HG03097 (cell line): ENCODE results near the gene ATP6V0A1.
"Not testable (repeated sequence)": the region's sequence is repeated elsewhere in the genome, so short reads cannot be mapped to it uniquely, and the experiment has no call there.

Experiments
- ATAC-seq: cut with Tn5 transposase; IDR thresholded peaks from one replicate; pipeline ENCODE4 v1.9.1; 2021; ENCODE audit not compliant: unreplicated experiment, low FRiP score

ATP6V0A1 gene

GRCh38 chr17:42555961-42556617 lies 97.4 kb downstream of the ATP6V0A1 start:
- ATAC-seq, result not testable (repeated sequence)

DNA sequence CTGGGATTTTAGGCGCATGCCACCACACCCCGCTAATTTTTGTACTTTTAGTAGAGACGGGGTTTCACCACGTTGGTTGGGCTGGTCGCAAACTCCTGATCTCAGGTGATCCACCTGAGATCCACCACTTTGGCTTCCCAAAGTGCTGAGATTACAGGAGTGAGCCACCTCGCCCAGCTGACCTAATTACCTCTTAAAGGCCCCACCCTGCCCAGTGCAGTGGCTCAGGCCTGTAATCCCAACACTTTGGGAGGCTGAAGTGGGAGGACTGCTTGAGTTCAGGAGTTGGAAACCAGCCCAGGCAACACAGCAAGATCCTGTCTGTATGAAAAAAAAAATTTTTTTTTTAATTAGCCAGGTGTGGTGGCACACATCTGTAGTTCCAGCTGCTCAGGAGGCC lies 100.4 kb downstream of the ATP6V0A1 start:
- ATAC-seq, result no peak

GRCh38 chr17:42560246-42560645 lies 101.6 kb downstream of the ATP6V0A1 start:
- ATAC-seq, result no peak

DNA sequence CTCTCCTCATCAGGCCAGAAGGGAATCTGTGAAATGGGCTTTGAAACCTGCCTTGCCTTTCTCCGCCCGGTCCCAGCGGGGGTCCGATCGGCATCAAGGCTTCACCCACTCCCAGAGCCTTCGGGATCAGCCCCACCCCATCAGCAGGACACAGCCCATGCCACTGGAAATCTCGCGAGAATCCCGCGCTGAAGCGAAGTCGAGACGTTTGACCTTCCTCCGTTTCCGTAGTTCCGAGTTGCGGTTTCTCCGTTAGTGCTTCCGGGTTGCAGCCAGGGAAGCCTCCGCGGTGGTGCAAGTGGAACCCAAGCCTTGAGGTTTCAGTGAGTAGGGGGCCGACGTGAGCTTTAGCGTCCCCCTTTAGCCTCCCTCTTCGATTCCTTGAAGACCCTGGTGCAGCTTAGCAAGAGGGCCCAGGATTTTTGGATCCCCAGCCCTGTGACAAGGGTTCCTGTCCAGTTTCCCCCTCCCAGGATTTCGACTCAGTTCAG lies 103.3 kb downstream of the ATP6V0A1 start, which contains the start of gene COASY:
Gene COASY, plus strand, starts transcription at position 252 of the 491 bp plus-strand sequence. CDS start 475 bp downstream, outside the sequence.
- peak; percentile 47 for ATAC-seq

DNA sequence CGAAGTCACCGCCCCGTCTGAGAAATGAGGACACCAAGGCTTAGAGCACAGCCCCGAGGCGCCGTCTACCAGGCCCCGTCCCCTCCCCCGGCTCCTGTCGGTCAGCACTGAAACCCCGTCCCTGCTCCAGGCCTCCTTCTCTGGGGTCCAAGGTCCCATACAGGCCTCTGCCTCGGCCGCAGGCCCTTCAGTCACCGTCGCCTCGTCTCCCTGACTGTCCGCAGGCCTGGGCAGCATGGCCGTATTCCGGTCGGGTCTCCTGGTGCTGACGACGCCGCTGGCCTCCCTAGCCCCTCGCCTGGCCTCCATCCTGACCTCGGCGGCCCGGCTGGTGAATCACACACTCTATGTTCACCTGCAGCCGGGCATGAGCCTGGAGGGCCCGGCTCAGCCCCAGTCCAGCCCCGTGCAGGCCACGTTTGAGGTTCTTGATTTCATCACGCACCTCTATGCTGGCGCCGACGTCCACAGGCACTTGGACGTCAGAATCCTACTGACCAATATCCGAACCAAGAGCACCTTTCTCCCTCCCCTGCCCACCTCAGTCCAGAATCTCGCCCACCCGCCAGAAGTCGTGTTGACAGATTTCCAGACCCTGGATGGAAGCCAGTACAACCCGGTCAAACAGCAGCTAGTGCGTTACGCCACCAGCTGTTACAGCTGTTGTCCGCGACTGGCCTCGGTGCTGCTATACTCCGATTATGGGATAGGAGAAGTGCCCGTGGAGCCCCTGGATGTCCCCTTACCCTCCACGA lies 103.9 kb downstream of the ATP6V0A1 start:
- no peak for ATAC-seq

DNA sequence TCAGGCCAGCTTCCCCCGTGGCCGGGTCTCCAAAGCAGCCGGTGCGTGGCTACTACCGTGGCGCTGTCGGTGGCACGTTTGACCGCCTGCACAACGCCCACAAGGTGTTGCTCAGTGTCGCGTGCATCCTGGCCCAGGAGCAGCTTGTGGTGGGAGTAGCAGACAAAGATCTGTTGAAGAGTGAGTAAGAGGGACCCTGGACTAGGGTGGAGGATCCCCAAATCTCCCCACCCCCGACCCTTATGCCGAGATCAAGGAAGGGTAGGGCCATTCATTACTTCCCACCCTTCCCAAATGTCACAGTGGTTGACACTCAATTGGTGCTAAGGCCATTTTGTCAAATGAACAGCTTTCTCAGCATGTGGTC lies 104.4 kb downstream of the ATP6V0A1 start:
- ATAC-seq, result no peak

GRCh38 chr17:42563543-42563942 lies 104.9 kb downstream of the ATP6V0A1 start:
- no peak for ATAC-seq

DNA sequence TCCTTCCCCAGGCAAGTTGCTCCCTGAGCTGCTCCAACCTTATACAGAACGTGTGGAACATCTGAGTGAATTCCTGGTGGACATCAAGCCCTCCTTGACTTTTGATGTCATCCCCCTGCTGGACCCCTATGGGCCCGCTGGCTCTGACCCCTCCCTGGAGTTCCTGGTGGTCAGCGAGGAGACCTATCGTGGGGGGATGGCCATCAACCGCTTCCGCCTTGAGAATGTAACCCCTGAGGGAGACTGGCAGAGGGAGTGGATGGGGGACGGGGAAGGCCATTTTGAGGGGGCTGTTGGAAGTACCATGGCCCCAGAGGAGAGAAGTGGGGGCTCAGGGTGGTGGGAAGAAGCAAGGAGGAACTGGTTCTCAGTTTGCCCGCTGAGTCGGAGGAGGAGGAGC lies 105.3 kb downstream of the ATP6V0A1 start:
- ATAC-seq, result no peak

DNA sequence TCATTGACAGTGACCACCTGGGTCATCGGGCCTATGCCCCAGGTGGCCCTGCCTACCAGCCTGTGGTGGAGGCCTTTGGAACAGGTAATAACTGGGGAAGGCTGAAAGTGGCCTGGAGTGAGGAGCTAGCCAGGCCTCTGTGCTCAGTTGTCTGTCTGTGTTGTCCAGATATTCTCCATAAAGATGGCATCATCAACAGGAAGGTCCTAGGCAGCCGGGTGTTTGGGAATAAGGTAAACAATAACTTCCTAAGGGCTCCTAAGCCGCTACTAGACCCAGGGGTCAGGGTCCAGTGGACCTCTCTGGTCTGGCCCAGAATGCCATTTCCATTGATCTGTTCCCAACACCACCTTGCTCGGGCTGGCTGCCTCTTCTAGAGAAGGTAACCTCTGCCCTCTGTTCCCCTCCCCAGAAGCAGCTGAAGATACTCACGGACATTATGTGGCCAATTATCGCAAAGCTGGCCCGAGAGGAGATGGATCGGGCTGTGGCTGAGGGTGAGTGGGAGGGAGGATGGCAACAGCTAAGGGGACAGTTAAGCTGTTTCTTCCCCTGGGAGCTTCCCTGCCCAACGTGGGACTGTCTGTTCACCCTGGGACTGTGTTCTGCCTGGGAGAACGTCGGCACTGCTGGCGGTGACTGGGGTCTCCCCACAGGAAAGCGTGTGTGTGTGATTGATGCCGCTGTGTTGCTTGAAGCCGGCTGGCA lies 106.3 kb downstream of the ATP6V0A1 start:
- ATAC-seq, result no peak

GRCh38 chr17:42565523-42566214 lies 107.0 kb downstream of the ATP6V0A1 start:
- no peak for ATAC-seq

- no peak for ATAC-seq
Observed at GRCh38 chr17:42566215-42566882, 107.7 kb downstream of the ATP6V0A1 start.

DNA sequence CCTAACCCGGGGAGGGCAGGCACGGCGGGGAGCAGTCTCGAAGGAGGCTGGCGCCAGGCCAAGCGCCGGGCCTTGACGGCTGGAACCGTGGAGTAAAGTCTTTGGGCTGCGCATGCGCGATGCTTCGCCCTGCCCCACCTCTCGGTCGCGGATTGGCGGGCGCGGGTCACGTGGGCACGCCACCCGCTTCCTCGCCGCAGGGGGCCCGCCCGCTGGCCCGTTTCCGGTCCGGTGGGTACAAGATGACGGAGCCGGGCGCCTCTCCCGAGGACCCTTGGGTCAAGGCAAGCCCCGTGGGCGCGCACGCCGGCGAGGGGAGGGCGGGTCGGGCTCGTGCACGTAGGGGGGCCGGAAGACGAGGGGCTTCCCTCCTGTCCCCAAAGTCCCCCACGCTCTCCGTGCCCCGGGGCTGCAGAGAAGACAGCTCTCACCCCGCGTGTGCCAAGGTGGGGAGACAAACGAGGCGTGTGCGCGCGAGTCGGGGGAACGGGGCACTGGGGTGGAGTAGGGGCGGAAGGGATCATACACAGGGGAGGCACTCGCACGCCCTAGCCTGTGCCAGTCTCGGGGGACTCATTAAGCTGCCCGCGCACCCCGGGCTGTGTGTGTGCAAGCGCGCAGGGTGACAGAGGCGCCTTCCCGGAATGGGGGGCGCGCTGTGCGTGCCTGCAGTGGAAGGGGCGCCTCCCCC lies 108.3 kb downstream of the ATP6V0A1 start, which contains the start of gene MLX:
Gene MLX, plus strand, starts transcription at position 218 of the 691 bp plus-strand sequence. Its CDS starts 25 bp downstream, at position 243.
- ATAC-seq, result no peak

GRCh38 chr17:42568341-42569111 lies 109.8 kb downstream of the ATP6V0A1 start:
- no peak for ATAC-seq

DNA sequence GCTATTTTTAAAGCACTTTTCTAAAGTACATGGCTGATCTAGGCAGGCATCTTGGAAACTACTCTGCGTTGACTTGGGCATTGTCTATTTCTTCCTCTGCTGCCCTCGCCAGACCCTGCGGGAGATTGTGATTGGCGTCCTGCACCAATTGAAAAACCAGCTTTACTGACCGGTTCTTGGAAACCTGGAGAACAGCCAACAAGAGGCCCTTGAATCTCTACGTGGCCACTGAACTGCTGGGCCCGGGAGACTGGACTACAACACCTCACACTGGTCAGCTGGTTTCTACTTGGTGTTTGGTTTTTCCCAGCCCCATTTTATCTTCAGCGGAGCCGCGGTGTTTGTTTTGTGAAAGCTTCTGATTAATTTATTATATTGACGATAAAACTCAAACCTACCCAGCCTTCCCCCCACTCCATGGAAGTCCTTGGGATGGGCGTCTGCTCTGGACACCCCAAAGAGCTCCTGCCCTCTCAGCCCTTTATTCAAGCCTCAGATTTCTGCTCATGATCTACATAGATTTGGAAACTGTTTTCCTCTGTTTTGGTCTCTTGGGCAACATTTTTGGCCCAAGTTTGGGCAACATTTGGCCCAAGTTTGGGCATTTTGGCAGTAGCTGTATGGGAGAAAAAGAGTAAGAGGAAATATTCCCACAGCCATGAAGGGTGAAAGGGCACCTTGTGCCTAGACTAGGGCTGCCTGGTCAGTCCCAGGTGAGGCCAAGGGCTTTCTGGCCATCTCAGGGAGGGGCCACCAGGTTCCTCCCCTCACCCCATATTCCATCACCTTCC lies 113.0 kb downstream of the ATP6V0A1 start:
- ATAC-seq, result no peak
